HL-60/S4 treated with retinoic acid at 250 ng/mL for 4 days and 3 days (cell line): ENCODE results near the gene WNT8A.

ENCODE experiments used
- in situ Hi-C: fragments of 300-500 bp; cut with MboI; formaldehyde crosslinking; loops from 2 replicates; pipeline ENCODE4 v1.7.0; 2022; ENCODE audit warnings: low sequenced_read_pairs

Gene WNT8A

GRCh38 chr5:138138949-138139780 is 55.3 kb downstream of the WNT8A start, which contains the start of gene NME5:
TSS of gene NME5 (minus strand) at chr5:138139428. CDS start at chr5:138138780, 648 bp downstream.
- in situ Hi-C loops: no loop called here

GRCh38 chr5:138139781-138140090 is 55.9 kb downstream of the WNT8A start:
- in situ Hi-C loops: no loop called here

- in situ Hi-C loops: no loop called here
These were observed 56.4 kb downstream of the WNT8A start for GRCh38 chr5:138140268-138140667.
